Loucy (cell line): ENCODE measurements around the gene RBMXL3.

ENCODE experiments used
- CTCF ChIP-seq: fragments of 200-600 bp; sonication (generic); conservative IDR thresholded peaks from 2 replicates; pipeline ENCODE4 v1.5.1; 2014; ENCODE audit warnings: mild to moderate bottlenecking, antibody characterized with exemption, low read length
- EZH2phosphoT487 ChIP-seq: fragments of 200-600 bp; IDR thresholded peaks from 2 replicates; pipeline ENCODE4 v1.6.1; 2018; ENCODE audit warnings: antibody characterized with exemption, mild to moderate bottlenecking, moderate library complexity, borderline replicate concordance

GRCh38 chrX:115226929-115227328 is 37.7 kb downstream of the RBMXL3 start:
- peak; percentile 28 for TF ChIP-seq CTCF
- TF ChIP-seq EZH2phosphoT487 = no peak
